ENCODE data around the gene IFT22.

GRCh38 chr7:101357433-101357832 is 35.8 kb upstream of the IFT22 start:
- TF ChIP-seq, protein P1, sequence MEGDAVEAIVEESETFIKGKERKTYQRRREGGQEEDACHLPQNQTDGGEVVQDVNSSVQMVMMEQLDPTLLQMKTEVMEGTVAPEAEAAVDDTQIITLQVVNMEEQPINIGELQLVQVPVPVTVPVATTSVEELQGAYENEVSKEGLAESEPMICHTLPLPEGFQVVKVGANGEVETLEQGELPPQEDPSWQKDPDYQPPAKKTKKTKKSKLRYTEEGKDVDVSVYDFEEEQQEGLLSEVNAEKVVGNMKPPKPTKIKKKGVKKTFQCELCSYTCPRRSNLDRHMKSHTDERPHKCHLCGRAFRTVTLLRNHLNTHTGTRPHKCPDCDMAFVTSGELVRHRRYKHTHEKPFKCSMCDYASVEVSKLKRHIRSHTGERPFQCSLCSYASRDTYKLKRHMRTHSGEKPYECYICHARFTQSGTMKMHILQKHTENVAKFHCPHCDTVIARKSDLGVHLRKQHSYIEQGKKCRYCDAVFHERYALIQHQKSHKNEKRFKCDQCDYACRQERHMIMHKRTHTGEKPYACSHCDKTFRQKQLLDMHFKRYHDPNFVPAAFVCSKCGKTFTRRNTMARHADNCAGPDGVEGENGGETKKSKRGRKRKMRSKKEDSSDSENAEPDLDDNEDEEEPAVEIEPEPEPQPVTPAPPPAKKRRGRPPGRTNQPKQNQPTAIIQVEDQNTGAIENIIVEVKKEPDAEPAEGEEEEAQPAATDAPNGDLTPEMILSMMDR (IDR thresholded peaks at IDR 0.05 in 8 of 11, conservative IDR thresholded peaks at IDR 0.05 in 3 of 11), result no peak
- TF ChIP-seq POLR2A (IDR thresholded peaks at IDR 0.05), result no peak

Data from spleen (tissue), 7 donors.